Activated CD4-positive, alpha-beta T cell treated with anti-CD3 and anti-CD28 coated beads for 24 hours (primary cell): ENCODE data around the gene VWA5B2.

Experiments used
- DNase-seq, 2 donors: peaks; one replicate each; pipeline ENCODE4 v3.0.0-alpha.2; 2020; ENCODE audit warnings: low read depth in 2 of 2

The VWA5B2 gene

GRCh38 chr3:184229394-184230080, at the start of gene VWA5B2:
Gene VWA5B2, plus strand, starts transcription at chr3:184229585. Its CDS starts 944 bp downstream, at chr3:184230529.
- peak; percentile 32 to 52 for DNase-seq

GRCh38 chr3:184180165-184180564, 49.2 kb upstream of the VWA5B2 start:
- DNase-seq: no peak

- DNase-seq: no peak
Observed at GRCh38 chr3:184181596-184181995, 47.8 kb upstream of the VWA5B2 start.

- no peak for DNase-seq
Observed at GRCh38 chr3:184183679-184184078, 45.7 kb upstream of the VWA5B2 start.

- no peak for DNase-seq
Observed at GRCh38 chr3:184184546-184185230, 44.7 kb upstream of the VWA5B2 start.

- DNase-seq: peak; percentile 99
Observed at GRCh38 chr3:184185461-184186183, 43.8 kb upstream of the VWA5B2 start.

- no peak for DNase-seq
Observed at GRCh38 chr3:184186184-184186901, 43.0 kb upstream of the VWA5B2 start, which contains the start of gene ABCF3. Gene ABCF3, plus strand, starts transcription at chr3:184186199. Its CDS starts 9 bp downstream, at chr3:184186208.

- no peak for DNase-seq
Observed at GRCh38 chr3:184186902-184187207, 42.5 kb upstream of the VWA5B2 start.

GRCh38 chr3:184188080-184188479, 41.3 kb upstream of the VWA5B2 start:
- no peak for DNase-seq

- DNase-seq: no peak
Observed at GRCh38 chr3:184189421-184189820, 40.0 kb upstream of the VWA5B2 start.

- DNase-seq: no peak
Observed at GRCh38 chr3:184192889-184193288, 36.5 kb upstream of the VWA5B2 start.

GRCh38 chr3:184193991-184194539, 35.3 kb upstream of the VWA5B2 start:
- no peak for DNase-seq

- no peak for DNase-seq
Observed at GRCh38 chr3:184196536-184196935, 32.8 kb upstream of the VWA5B2 start.

- no peak for DNase-seq
Observed at GRCh38 chr3:184198509-184198908, 30.9 kb upstream of the VWA5B2 start.

- DNase-seq: no peak
Observed at GRCh38 chr3:184200825-184201224, 28.6 kb upstream of the VWA5B2 start.

GRCh38 chr3:184203526-184203925, 25.9 kb upstream of the VWA5B2 start:
- no peak for DNase-seq

- no peak for DNase-seq
Observed at GRCh38 chr3:184209146-184209923, 20.1 kb upstream of the VWA5B2 start.

GRCh38 chr3:184211297-184211696, 18.1 kb upstream of the VWA5B2 start:
- DNase-seq: no peak

- DNase-seq: no peak
Observed at GRCh38 chr3:184211718-184212117, 17.7 kb upstream of the VWA5B2 start.

GRCh38 chr3:184218814-184219213, 10.6 kb upstream of the VWA5B2 start:
- DNase-seq: no peak

- no peak for DNase-seq
Observed at GRCh38 chr3:184222521-184222920, 6.9 kb upstream of the VWA5B2 start.
